HepG2 (cell line): Measurements from ENCODE around the gene BIRC3. TPM values are rescaled to one million over a fixed set of nuclear protein-coding genes. Genes with fewer than 3 reads are reported as not detected.

Experiments used
- ATAC-seq: fragments of 200-7000 bp; cut with Tn5 transposase; 3 replicates; pipeline ENCODE4 v1.9.1; 2020; ENCODE audit warnings: mild to moderate bottlenecking, moderate library complexity
- BruUV-seq: library from RNA; stranded (reverse); fragments of 400-500 nt; replicated peaks from 2 replicates; lab custom pipeline; 2021; lab: Mats Ljungman, UMichigan
- CTCF ChIA-PET: fragments of 300-600 bp; formaldehyde crosslinking; extraction: SDS; loops from one replicate; lab custom pipeline; 2021; ENCODE audit warnings: low total read pairs, inconsistent platforms, low intra/inter-chr PET ratio; lab: Yijun Ruan, JAX
- POLR2A ChIA-PET: fragments of 350-600 bp; sonication (Branson Sonifier 250); formaldehyde crosslinking; loops from one replicate; lab custom pipeline; 2020; ENCODE audit warnings: antibody characterized with exemption, inconsistent platforms; lab: Yijun Ruan, JAX
- DNase-seq: peaks from one replicate; pipeline ENCODE4 v3.0.0-alpha.2; 2015; ENCODE audit warnings: low spot score
- FAIRE-seq: peaks from 3 replicates; lab custom pipeline; 2011; peaks lifted over from hg19 to GRCh38; lab: Jason Lieb, UNC
- H2AFZ ChIP-seq: one replicate; pipeline ENCODE4 v1.6.1; 2011; ENCODE audit warnings: low read length, inconsistent platforms
- H3K27ac ChIP-seq: fragments of 300-600 bp; 3 replicates; pipeline ENCODE4 v1.8.0; 2011; ENCODE audit warnings: mixed run types, mild to moderate bottlenecking, mixed read lengths, low read length, inconsistent platforms; ENCODE audit not compliant: insufficient read depth; ENCODE audit errors: extremely low read length
- H3K27me3 ChIP-seq, 2 experiments: fragments of 200-600 bp in 1 of 2; 2 replicates in 1 of 2; 3 replicates in 1 of 2; pipeline versions ENCODE4 v1.6.0 to v1.8.0; 2011; ENCODE audit warnings: low read length in 2 of 2, mild to moderate bottlenecking in 2 of 2, moderate library complexity in 2 of 2, inconsistent platforms in 1 of 2; ENCODE audit not compliant: insufficient read depth in 2 of 2, control insufficient read depth in 1 of 2
- H3K36me3 ChIP-seq, 2 experiments: fragments of 200-600 bp in 1 of 2; replicated peaks in 1 of 2; 2 replicates in 1 of 2; 3 replicates in 1 of 2; pipeline versions ENCODE4 v1.5.1 to v1.8.0; 2011; ENCODE audit warnings: low read length in 2 of 2, inconsistent platforms in 1 of 2; ENCODE audit not compliant: insufficient read depth in 2 of 2, control insufficient read depth in 1 of 2
- H3K4me1 ChIP-seq: 2 replicates; pipeline ENCODE4 v1.5.1; 2012; ENCODE audit warnings: low read length, inconsistent platforms; ENCODE audit not compliant: insufficient read depth
- H3K4me2 ChIP-seq: 2 replicates; pipeline ENCODE4 v1.6.0; 2011; ENCODE audit warnings: low read depth, low read length, inconsistent platforms
- H3K4me3 ChIP-seq, 3 experiments: fragments of 200-600 bp in 1 of 3; sonication (generic), shearing (Covaris generic) in 1 of 3; replicated peaks in 1 of 3; 2 replicates each; pipeline ENCODE4 v1.5.1; 2011 to 2016; ENCODE audit warnings: low read length in 3 of 3, inconsistent platforms in 2 of 3, low read depth in 2 of 3, mild to moderate bottlenecking in 2 of 3, control low read depth in 1 of 3, mixed read lengths in 1 of 3; ENCODE audit not compliant: insufficient read depth in 1 of 3
- H3K79me2 ChIP-seq: one replicate; pipeline ENCODE4 v1.6.1; 2011; ENCODE audit warnings: low read length, inconsistent platforms; ENCODE audit not compliant: insufficient read depth
- H3K9ac ChIP-seq: 2 replicates; pipeline ENCODE4 v1.6.0; 2011; ENCODE audit warnings: mild to moderate bottlenecking, low read depth, low read length, inconsistent platforms; ENCODE audit not compliant: insufficient read depth
- H3K9me3 ChIP-seq: 2 replicates; pipeline ENCODE4 v1.5.1; 2012; ENCODE audit warnings: mild to moderate bottlenecking, low read length
- H4K20me1 ChIP-seq: 2 replicates; pipeline ENCODE4 v1.6.0; 2011; ENCODE audit warnings: inconsistent platforms, mild to moderate bottlenecking, low read length, moderate library complexity; ENCODE audit not compliant: insufficient read depth
- ERF ChIP-seq: IDR thresholded peaks from 2 replicates; pipeline ENCODE4 v1.6.1; 2018; ENCODE audit warnings: missing biosample characterization, missing genetic modification reagents
- PAWR ChIP-seq: sonication (generic); formaldehyde crosslinking; IDR thresholded peaks from 2 replicates; pipeline ENCODE4 v1.4.0; 2020; ENCODE audit warnings: missing genetic modification reagents, mild to moderate bottlenecking, borderline replicate concordance
- SAP130 ChIP-seq: IDR thresholded peaks from 2 replicates; pipeline ENCODE4 v1.6.1; 2016; ENCODE audit warnings: low read depth
- in situ Hi-C: cut with HindIII; loops from 2 replicates; pipeline ENCODE4 v1.10.0; 2017; ENCODE audit warnings: low pct_unique_long_range_greater_than_20kb; ENCODE audit not compliant: extremely low pct_ligation_motif_present
- intact Hi-C: fragments of 100-400 bp; cut with micrococcal nuclease; formaldehyde crosslinking; loops from one replicate; pipeline ENCODE4 v1.10.0; 2022; ENCODE audit not compliant: unreplicated experiment
- polyA plus RNA-seq, 8 experiments: library from polyadenylated mRNA; depleted of rRNA in 3 of 8; stranded (reverse) in 7 of 8; unstranded in 1 of 8; fragments of >200 nt; fragmentation: Illumina TruSeq in 4 of 8; extraction: Trizol in 4 of 8; gene quantifications; 2 replicates each; pipeline versions ENCODE4 v1.2.1 to v1.2.3, GENCODE V29; 2011 to 2016; ENCODE audit warnings: low read depth in 4 of 8, missing spikeins in 1 of 8, mixed read lengths in 1 of 8; ENCODE audit not compliant: insufficient read depth in 1 of 8
- total RNA-seq, 5 experiments: library from RNA; depleted of rRNA; stranded (reverse); fragments of >200 nt; fragmentation: Illumina TruSeq; extraction: Trizol; gene quantifications; 2 replicates each; pipeline ENCODE4 v1.2.3, GENCODE V29; 2016; ENCODE audit warnings: low read depth in 1 of 5
- TF ChIP-seq, protein P1 (sequence below): sonication (generic); formaldehyde crosslinking; IDR thresholded peaks from 2 replicates; pipeline ENCODE4 v1.4.0; 2020; ENCODE audit warnings: low read depth, missing genetic modification reagents
- TF ChIP-seq, protein P2 (sequence below): sonication (generic); formaldehyde crosslinking; IDR thresholded peaks from 2 replicates; pipeline ENCODE4 v1.5.0; 2020; ENCODE audit warnings: mild to moderate bottlenecking, missing genetic modification reagents
- TF ChIP-seq, protein P3 (sequence below): fragments of 450-650 bp; IDR thresholded peaks from 2 replicates; pipeline ENCODE4 v1.6.1; 2017; ENCODE audit warnings: mild to moderate bottlenecking

BIRC3 gene
- total and polyA plus RNA-seq, 2 of the 13 experiments (the other 11 are each of a cell fraction or from before 2014, with no cell fraction given) = 0.41 to 4.2 TPM

DNA sequence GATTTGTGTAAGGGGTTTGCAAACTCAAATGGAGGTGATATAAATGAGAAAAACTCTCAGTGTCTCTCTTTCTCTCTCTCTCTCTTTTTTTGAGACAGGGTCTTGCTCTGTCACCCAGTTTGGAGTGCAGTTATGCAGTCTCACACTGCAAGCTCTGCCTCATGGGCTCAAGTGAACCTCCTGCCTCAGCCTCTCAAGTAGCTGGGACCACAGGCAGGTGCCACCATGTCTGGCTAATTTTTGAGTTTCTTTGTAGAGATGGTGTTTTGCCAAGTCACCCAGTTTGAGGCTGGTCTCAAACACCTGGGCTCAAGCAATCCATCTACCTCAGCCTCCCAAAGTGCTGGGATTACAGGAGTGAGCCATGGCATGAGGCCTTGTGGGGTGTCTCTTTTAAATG, 2.9 kb downstream of the BIRC3 start:
- H3K27ac ChIP-seq = no peak overlapping the region
- FAIRE-seq (no peak), DNase-seq (no peak), ATAC-seq (no peak)
- H3K4me2 ChIP-seq = no peak overlapping the region
- H3K4me3 ChIP-seq = no peak overlapping the region
- no peaks in the 10 kb centered on the region for H4K20me1 ChIP-seq
- in situ Hi-C loops = no loop called here
- H3K4me1 ChIP-seq = peaks cover 8% of the 10 kb centered on the region
- intact Hi-C loops = no loop called here
- no TSS peak for BruUV-seq
- POLR2A ChIA-PET = no interaction called here
- no peaks in the 10 kb centered on the region for H3K79me2 ChIP-seq
- CTCF ChIA-PET = no interaction called here
- H3K36me3 ChIP-seq = no peaks in the 10 kb centered on the region
- no peaks in the 10 kb centered on the region for H3K9me3 ChIP-seq
- TF ChIP-seq, protein P1, sequence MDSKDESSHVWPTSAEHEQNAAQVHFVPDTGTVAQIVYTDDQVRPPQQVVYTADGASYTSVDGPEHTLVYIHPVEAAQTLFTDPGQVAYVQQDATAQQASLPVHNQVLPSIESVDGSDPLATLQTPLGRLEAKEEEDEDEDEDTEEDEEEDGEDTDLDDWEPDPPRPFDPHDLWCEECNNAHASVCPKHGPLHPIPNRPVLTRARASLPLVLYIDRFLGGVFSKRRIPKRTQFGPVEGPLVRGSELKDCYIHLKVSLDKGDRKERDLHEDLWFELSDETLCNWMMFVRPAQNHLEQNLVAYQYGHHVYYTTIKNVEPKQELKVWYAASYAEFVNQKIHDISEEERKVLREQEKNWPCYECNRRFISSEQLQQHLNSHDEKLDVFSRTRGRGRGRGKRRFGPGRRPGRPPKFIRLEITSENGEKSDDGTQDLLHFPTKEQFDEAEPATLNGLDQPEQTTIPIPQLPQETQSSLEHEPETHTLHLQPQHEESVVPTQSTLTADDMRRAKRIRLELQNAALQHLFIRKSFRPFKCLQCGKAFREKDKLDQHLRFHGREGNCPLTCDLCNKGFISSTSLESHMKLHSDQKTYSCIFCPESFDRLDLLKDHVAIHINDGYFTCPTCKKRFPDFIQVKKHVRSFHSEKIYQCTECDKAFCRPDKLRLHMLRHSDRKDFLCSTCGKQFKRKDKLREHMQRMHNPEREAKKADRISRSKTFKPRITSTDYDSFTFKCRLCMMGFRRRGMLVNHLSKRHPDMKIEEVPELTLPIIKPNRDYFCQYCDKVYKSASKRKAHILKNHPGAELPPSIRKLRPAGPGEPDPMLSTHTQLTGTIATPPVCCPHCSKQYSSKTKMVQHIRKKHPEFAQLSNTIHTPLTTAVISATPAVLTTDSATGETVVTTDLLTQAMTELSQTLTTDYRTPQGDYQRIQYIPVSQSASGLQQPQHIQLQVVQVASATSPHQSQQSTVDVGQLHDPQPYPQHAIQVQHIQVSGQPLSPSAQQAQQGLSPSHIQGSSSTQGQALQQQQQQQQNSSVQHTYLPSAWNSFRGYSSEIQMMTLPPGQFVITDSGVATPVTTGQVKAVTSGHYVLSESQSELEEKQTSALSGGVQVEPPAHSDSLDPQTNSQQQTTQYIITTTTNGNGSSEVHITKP (CRISPR knock-in tag) = no peak
- TF ChIP-seq SAP130 (no peak), ERF (CRISPR knock-in tag) (no peak)
- TF ChIP-seq, all 625 proteins: peak for 0
- Histone ChIP-seq H3K27me3 (no peaks in the 10 kb centered on the region), H3K9ac (no peak overlapping the region), H2AFZ (no peak overlapping the region)

DNA sequence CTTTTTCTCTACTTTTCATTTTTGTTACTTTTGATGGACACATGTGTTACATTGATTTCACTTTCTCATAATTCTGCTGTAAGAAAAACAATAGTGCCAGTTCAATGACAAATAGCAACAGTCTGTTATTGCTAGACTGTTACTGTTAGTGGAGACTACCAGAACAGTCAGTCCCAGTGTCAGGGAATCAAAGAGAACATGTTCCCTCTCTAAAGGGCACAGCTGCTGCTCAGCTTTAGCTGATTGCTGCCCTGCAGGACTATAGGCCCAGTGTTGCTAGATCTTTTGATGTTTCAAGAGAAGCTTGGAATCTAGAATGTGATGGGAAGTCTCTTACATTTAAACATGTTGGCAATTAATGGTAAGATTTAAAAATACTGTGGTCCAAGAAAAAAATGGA, 3.4 kb downstream of the BIRC3 start:
- H2AFZ ChIP-seq = no peak overlapping the region
- ATAC-seq (no peak), DNase-seq (no peak), FAIRE-seq (no peak)
- ChIA-PET POLR2A (no interaction called here), CTCF (no interaction called here)
- H3K27me3 ChIP-seq = no peaks in the 10 kb centered on the region
- no peaks in the 10 kb centered on the region for H3K36me3 ChIP-seq
- no peaks in the 10 kb centered on the region for H4K20me1 ChIP-seq
- H3K9me3 ChIP-seq = no peaks in the 10 kb centered on the region
- intact Hi-C loops = no loop called here
- no peak overlapping the region for H3K27ac ChIP-seq
- no TSS peak for BruUV-seq
- H3K4me2 ChIP-seq = no peak overlapping the region
- no peaks in the 10 kb centered on the region for H3K79me2 ChIP-seq
- H3K4me1 ChIP-seq = peaks cover 8% of the 10 kb centered on the region
- H3K4me3 ChIP-seq = no peak overlapping the region
- in situ Hi-C loops = no loop called here
- no peak overlapping the region for H3K9ac ChIP-seq
- TF ChIP-seq, protein P2, sequence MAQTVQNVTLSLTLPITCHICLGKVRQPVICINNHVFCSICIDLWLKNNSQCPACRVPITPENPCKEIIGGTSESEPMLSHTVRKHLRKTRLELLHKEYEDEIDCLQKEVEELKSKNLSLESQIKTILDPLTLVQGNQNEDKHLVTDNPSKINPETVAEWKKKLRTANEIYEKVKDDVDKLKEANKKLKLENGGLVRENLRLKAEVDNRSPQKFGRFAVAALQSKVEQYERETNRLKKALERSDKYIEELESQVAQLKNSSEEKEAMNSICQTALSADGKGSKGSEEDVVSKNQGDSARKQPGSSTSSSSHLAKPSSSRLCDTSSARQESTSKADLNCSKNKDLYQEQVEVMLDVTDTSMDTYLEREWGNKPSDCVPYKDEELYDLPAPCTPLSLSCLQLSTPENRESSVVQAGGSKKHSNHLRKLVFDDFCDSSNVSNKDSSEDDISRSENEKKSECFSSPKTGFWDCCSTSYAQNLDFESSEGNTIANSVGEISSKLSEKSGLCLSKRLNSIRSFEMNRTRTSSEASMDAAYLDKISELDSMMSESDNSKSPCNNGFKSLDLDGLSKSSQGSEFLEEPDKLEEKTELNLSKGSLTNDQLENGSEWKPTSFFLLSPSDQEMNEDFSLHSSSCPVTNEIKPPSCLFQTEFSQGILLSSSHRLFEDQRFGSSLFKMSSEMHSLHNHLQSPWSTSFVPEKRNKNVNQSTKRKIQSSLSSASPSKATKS (CRISPR knock-in tag) = no peak
- TF ChIP-seq, protein P3, sequence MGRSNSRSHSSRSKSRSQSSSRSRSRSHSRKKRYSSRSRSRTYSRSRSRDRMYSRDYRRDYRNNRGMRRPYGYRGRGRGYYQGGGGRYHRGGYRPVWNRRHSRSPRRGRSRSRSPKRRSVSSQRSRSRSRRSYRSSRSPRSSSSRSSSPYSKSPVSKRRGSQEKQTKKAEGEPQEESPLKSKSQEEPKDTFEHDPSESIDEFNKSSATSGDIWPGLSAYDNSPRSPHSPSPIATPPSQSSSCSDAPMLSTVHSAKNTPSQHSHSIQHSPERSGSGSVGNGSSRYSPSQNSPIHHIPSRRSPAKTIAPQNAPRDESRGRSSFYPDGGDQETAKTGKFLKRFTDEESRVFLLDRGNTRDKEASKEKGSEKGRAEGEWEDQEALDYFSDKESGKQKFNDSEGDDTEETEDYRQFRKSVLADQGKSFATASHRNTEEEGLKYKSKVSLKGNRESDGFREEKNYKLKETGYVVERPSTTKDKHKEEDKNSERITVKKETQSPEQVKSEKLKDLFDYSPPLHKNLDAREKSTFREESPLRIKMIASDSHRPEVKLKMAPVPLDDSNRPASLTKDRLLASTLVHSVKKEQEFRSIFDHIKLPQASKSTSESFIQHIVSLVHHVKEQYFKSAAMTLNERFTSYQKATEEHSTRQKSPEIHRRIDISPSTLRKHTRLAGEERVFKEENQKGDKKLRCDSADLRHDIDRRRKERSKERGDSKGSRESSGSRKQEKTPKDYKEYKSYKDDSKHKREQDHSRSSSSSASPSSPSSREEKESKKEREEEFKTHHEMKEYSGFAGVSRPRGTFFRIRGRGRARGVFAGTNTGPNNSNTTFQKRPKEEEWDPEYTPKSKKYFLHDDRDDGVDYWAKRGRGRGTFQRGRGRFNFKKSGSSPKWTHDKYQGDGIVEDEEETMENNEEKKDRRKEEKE = no peak
- no peak for TF ChIP-seq PAWR (CRISPR knock-in tag)
